Measurements from ENCODE around the gene EBF4. TPM values are rescaled to one million over a fixed set of nuclear protein-coding genes. Genes with fewer than 3 reads are reported as not detected.

Gene EBF4
- total and polyA plus RNA-seq, 2 of the 8 experiments (the other 6 are each of a cell fraction or from before 2014, with no cell fraction given) = 1.2 to 2.9 TPM

GRCh38 chr20:2663887-2664719 lies 28.5 kb upstream of the EBF4 start, which contains the start of gene IDH3B (continued):
- TF ChIP-seq RAD21 (IDR thresholded peaks at IDR 0.05 in 1 of 2, conservative IDR thresholded peaks at IDR 0.05 in 1 of 2; ENCODE audit: low read depth in 2 of 2, low read length in 2 of 2) = no peak
- peak; percentile 86 for TF ChIP-seq EGR1 (IDR thresholded peaks at IDR 0.05; ENCODE audit: borderline replicate concordance, low read depth, low read length)
- peak; percentile 60; the same call in 1 of the 2 replicates for TF ChIP-seq MAX (IDR thresholded peaks at IDR 0.05)
- peak; percentile 43 for TF ChIP-seq SAP30 (IDR thresholded peaks at IDR 0.05; ENCODE audit: insufficient read depth, insufficient replicate concordance, low read length)
- peak; percentile 88 to 97 for TF ChIP-seq POLR2A (IDR thresholded peaks at IDR 0.05; ENCODE audit: control extremely low read depth in 1 of 2, low read depth in 2 of 2, low read length in 2 of 2)
- no peak for TF ChIP-seq SIRT6 (IDR thresholded peaks at IDR 0.05; ENCODE audit: low read length)
- peak; percentile 100 for TF ChIP-seq KDM5A (IDR thresholded peaks at IDR 0.05; ENCODE audit: low read length)
- TF ChIP-seq SRF (IDR thresholded peaks at IDR 0.05; ENCODE audit: low read depth, low read length) = peak; percentile 87
- 0 out of 2 replicates have a peak, but pooled peaks have one; percentile 41 for TF ChIP-seq SP1 (IDR thresholded peaks at IDR 0.05; ENCODE audit: low read depth, low read length)
- peak; percentile 83 for TF ChIP-seq ASH2L (IDR thresholded peaks at IDR 0.05; ENCODE audit: low read length)
- TF ChIP-seq E2F6 (IDR thresholded peaks at IDR 0.05) = peak; percentile 41
- TF ChIP-seq PHF8 (conservative IDR thresholded peaks at IDR 0.05; ENCODE audit: low read depth, low read length) = peak; percentile 91
- TF ChIP-seq ATF3 (IDR thresholded peaks at IDR 0.05; ENCODE audit: insufficient read depth, low read depth, low read length) = peak; percentile 85
- peak; percentile 99 for TF ChIP-seq GABPA (IDR thresholded peaks at IDR 0.05; ENCODE audit: borderline replicate concordance, insufficient read depth, low read length)
- peak; percentile 99 for TF ChIP-seq CREB1 (IDR thresholded peaks at IDR 0.05)
- peak; percentile 97 for TF ChIP-seq TAF1 (IDR thresholded peaks at IDR 0.05; ENCODE audit: low read depth, low read length)
- peak; percentile 87 for TF ChIP-seq RBBP5 (IDR thresholded peaks at IDR 0.05; ENCODE audit: borderline replicate concordance, low read depth, low read length)
- no peak for TF ChIP-seq SUZ12 (IDR thresholded peaks at IDR 0.05; ENCODE audit: low read length)
- peak; percentile 84 for TF ChIP-seq TAF7 (optimal IDR thresholded peaks at IDR 0.05; ENCODE audit: borderline replicate concordance, low read depth, low read length)
- TF ChIP-seq SIN3A (conservative IDR thresholded peaks at IDR 0.05 in 1 of 2, IDR thresholded peaks at IDR 0.05 in 1 of 2; ENCODE audit: low read depth in 1 of 2, low read length in 2 of 2) = no peak; a peak in 1 of 4 replicates

Measured in H1 (cell line).